Effector CD8-positive, alpha-beta T cell (primary cell): ENCODE data around the gene ARF1.

ENCODE experiments used
- DNase-seq: peaks from one replicate; lab custom pipeline; 2025; lab: John Stamatoyannopoulos, UW

Gene ARF1

GRCh38 chr1:228050571-228051231 lies 31.8 kb upstream of the ARF1 start:
- DNase-seq = no peak

GRCh38 chr1:228058172-228058948 lies 24.1 kb upstream of the ARF1 start:
- DNase-seq = no peak

- peak; percentile 63 for DNase-seq
Observed at GRCh38 chr1:228058949-228059633, 23.4 kb upstream of the ARF1 start.

- DNase-seq = peak; percentile 63
Observed at GRCh38 chr1:228059634-228060457, 22.7 kb upstream of the ARF1 start.

DNA sequence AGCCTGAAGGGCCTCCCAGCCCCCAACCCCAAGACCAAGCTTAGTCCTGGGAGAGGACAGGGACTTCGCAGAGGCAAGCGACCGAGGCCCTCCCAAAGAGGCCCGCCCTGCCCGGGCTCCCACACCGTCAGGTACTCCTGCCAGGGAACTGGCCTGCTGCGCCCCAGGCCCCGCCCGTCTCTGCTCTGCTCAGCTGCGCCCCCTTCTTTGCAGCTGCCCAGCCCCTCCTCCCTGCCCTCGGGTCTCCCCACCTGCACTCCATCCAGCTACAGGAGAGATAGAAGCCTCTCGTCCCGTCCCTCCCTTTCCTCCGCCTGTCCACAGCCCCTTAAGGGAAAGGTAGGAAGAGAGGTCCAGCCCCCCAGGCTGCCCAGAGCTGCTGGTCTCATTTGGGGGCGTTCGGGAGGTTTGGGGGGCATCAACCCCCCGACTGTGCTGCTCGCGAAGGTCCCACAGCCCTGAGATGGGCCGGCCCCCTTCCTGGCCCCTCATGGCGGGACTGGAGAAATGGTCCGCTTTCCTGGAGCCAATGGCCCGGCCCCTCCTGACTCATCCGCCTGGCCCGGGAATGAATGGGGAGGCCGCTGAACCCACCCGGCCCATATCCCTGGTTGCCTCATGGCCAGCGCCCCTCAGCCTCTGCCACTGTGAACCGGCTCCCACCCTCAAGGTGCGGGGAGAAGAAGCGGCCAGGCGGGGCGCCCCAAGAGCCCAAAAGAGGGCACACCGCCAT lies 21.9 kb upstream of the ARF1 start:
- no peak for DNase-seq

DNA sequence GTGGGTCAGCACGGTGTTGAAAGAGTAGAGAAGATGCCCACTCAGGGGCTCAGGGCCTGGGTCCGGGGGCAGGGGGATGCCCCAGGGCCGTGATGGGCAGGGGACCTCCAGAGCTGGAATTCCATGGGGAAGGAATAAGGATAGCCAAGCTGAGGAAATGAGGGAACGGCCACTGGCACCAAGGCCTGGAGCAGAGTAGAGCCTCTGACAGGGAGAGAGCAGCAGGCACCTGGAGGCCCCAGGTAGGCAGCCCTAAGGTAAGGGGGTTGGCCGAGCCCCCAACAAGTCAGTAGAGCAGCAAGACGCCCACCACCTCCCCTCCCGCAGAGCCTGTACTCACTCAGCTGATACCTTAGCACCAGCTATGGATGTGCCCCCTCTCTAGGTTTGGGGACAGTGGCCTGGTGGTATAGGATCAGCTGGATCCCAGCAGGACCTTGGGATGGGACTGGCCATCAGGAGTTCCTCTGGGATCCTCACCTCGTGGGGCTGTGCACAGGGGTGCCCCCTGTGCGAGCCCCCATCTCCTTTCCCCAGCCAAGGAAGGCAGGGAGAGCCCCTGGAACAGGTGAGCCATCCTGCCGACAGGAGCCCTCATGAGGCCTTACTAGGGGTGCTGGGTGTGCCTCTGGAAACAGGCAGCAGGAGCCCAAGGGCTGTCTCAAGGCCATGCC lies 21.0 kb upstream of the ARF1 start:
- DNase-seq = no peak

DNA sequence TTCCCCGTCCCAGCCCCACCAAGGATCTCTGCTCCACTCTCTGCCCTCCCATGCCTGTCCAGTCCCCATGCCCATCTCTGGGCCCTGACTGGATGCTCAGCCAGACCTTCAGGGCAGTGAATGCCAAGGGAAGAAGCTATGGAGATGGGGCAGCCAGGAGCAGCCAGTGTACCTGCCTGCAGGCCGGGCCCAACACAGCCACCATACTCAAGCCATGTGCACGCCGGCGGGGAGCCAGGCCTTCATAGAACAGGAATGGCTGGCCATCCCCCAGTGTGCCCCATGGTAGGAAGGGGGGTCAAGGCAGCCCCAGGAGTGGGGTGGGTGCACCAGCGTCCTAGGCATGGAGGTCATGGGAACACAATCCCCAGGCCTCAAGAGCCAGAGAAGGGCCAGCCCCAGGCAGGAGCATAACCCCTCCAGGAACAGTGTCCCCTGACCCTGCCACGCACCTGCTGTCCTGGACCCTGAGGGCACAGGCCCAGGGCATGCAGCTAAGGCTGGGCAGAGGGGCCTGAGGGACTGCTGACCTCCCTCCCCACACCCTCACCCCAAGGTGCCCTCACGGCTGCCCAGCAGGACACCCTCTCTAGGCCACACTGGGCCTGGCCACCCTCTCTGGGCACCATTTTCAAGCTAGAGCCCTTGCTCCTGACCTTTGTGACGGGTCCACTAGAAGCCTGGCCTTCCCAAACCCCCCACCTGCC lies 20.3 kb upstream of the ARF1 start:
- DNase-seq = no peak

- no peak for DNase-seq
Observed at GRCh38 chr1:228062812-228063211, 19.7 kb upstream of the ARF1 start.

DNA sequence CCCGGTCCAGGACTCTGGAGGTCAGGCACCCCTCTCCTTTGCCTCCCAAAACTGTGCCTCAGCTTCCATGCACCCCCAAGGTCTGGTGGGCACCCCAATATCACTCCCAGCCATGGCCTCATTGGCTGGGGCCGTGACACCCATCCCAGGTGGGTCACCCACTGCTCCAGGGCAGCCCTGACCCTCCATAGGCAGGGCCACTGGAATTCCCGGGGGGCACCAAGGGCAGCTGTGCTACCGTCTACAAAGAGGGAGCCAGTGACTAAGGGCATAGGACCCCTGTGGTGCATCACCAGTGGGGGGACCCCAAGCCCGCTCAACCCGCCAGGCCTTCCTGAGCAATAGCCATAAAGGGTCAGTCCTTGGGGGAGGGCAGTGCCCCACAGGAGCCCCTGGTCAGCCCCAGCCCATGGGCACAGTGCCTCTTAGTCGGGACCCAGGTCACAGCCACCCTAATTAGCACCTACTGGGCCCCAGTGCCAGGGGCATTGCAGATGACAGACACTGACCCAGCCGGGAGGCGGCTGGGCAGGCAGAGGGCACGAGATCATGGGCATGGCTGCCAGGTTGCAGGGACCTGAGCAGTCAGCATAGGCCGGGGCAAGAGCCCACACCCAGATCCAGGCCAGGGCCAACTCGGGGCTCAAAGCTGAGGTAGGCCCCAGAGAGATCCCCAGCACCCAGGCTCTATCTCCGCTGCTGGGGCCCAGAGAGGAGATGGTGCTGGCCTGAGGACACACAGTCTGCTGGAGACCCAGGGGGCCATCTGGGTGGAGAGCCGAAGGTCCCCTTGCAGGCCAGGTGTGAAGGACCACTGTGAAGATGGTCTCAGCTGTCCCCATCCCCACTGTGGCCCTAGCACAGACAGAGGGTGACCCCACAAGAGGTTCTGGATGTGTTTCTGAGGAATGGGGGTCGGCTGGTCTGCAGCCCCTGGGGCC lies 19.0 kb upstream of the ARF1 start:
- no peak for DNase-seq

GRCh38 chr1:228064296-228064695 lies 18.2 kb upstream of the ARF1 start:
- DNase-seq = no peak

- DNase-seq = no peak
Observed at GRCh38 chr1:228064741-228065542, 17.6 kb upstream of the ARF1 start.

GRCh38 chr1:228065543-228066347 lies 16.8 kb upstream of the ARF1 start:
- DNase-seq = no peak

DNA sequence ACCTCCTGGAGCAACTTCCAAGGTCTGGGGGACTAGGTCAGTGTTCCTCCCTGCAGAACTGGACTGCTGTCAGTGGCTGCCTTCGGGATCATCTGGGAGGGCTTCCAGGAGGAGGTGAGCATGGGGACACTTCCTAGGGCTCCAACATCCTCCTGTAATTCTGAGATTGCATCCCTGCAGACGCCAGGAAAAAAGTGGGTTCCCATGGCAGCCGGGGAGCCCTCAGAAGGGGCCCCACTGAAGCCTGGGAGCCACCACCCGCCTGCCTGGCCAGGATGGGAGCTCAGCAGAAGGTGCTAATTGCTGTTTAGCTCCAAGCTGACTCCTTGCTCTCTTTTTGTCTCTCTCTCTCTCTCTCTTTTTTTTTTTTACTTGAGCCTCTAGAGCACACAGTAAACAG lies 16.1 kb upstream of the ARF1 start:
- no peak for DNase-seq

GRCh38 chr1:228066891-228067654 lies 15.4 kb upstream of the ARF1 start:
- DNase-seq = no peak

GRCh38 chr1:228068359-228068758 lies 14.1 kb upstream of the ARF1 start:
- DNase-seq = no peak

GRCh38 chr1:228070173-228070572 lies 12.3 kb upstream of the ARF1 start:
- no peak for DNase-seq

DNA sequence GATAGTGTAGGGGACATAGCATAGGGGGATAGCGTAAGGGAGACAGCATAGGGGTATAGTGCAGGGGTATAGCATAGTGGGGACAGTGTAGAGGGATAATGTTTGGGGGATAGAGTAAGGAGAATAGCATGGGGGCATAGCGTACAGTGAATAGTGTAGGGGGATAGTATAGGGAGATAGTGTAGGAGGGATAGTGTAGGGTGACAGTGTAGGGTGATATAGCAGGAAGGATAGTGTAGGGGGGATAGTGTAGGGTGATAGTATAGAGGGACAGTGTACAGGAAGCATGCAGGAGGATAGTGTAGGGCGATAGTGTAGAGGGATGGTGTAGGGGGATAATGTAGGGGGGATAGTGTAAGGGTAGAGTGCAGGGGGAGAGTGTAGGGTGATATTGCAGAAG lies 11.7 kb upstream of the ARF1 start:
- DNase-seq = no peak
